HFFc6 (cell line): ENCODE results near the gene HELB. TPM values are rescaled to one million over a fixed set of nuclear protein-coding genes. Genes with fewer than 3 reads are reported as not detected.

Experiments
- DNase-seq: peaks from one replicate; pipeline ENCODE4 v3.0.0-alpha.2; 2018
- H3K27ac Mint-ChIP-seq: 2 replicates; pipeline ENCODE4 v1.8.0; 2020; ENCODE audit warnings: mild to moderate bottlenecking, mixed read lengths
- H3K27me3 Mint-ChIP-seq: 2 replicates; pipeline ENCODE4 v1.8.0; 2021; ENCODE audit warnings: mild to moderate bottlenecking, moderate library complexity, mixed read lengths; ENCODE audit not compliant: insufficient read depth
- H3K36me3 Mint-ChIP-seq: 2 replicates; pipeline ENCODE4 v1.8.0; 2021; ENCODE audit warnings: low read depth, mixed read lengths
- H3K4me1 Mint-ChIP-seq: 2 replicates; pipeline ENCODE4 v1.8.0; 2020; ENCODE audit warnings: low read depth, mixed read lengths
- H3K4me3 Mint-ChIP-seq: 2 replicates; pipeline ENCODE4 v1.8.0; 2020; ENCODE audit warnings: mild to moderate bottlenecking, moderate library complexity, mixed read lengths
- H3K9me3 Mint-ChIP-seq: 2 replicates; pipeline ENCODE4 v1.8.0; 2020; ENCODE audit warnings: mild to moderate bottlenecking, mixed read lengths
- total RNA-seq, 6 experiments: library from RNA; stranded (reverse); fragmentation: NEBNext Ultra II Directional; extraction: Animal tissue kit (Norgen Biotek cat#: 25700); gene quantifications; 2 replicates in 1 of 6; 3 replicates in 5 of 6; pipeline ENCODE4 v1.2.3, GENCODE V29; 2021
- TF ChIP-seq, protein P1 (sequence below): fragments of 200-600 bp; sonication (generic); IDR thresholded peaks from 2 replicates; pipeline ENCODE4 v1.5.0; 2021; ENCODE audit warnings: antibody characterized with exemption, mild to moderate bottlenecking

Gene HELB
- total RNA-seq, 6 experiments from 2014 or later: 1.4 to 2.1 (median 1.8) TPM

GRCh38 chr12:66288121-66288520 lies 14.2 kb upstream of the HELB start:
- H3K9me3 Mint-ChIP-seq: no peaks in the 10 kb centered on the region
- H3K4me1 Mint-ChIP-seq: no peaks in the 10 kb centered on the region
- H3K4me3 Mint-ChIP-seq: no peak overlapping the region
- DNase-seq: no peak
- TF ChIP-seq, protein P1, sequence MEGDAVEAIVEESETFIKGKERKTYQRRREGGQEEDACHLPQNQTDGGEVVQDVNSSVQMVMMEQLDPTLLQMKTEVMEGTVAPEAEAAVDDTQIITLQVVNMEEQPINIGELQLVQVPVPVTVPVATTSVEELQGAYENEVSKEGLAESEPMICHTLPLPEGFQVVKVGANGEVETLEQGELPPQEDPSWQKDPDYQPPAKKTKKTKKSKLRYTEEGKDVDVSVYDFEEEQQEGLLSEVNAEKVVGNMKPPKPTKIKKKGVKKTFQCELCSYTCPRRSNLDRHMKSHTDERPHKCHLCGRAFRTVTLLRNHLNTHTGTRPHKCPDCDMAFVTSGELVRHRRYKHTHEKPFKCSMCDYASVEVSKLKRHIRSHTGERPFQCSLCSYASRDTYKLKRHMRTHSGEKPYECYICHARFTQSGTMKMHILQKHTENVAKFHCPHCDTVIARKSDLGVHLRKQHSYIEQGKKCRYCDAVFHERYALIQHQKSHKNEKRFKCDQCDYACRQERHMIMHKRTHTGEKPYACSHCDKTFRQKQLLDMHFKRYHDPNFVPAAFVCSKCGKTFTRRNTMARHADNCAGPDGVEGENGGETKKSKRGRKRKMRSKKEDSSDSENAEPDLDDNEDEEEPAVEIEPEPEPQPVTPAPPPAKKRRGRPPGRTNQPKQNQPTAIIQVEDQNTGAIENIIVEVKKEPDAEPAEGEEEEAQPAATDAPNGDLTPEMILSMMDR: no peak
- no peaks in the 10 kb centered on the region for H3K36me3 Mint-ChIP-seq
- no peak overlapping the region for H3K27ac Mint-ChIP-seq
- H3K27me3 Mint-ChIP-seq: peaks cover 26% of the 10 kb centered on the region

DNA sequence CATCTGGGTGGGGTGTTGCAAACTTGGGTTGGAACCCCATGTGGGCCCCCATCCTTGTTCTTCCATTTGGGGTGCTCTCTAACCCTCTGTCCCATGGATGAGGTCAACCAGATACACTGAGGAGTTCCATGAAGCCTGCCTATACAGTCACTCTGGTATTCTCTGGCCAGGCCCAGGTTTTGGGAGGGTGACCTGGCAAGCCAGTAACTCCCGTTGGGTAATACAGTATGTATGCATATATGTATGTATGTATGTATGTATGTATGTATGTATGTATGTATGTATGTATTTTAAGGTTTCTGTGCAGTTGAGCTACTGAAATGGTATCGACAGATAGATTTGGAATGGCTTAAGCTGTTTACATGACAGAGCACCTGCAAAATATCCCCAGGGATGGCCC lies 12.8 kb upstream of the HELB start:
- no peak overlapping the region for H3K27ac Mint-ChIP-seq
- H3K36me3 Mint-ChIP-seq: no peaks in the 10 kb centered on the region
- DNase-seq: no peak
- TF ChIP-seq, protein P1: no peak
- H3K4me3 Mint-ChIP-seq: no peak overlapping the region
- no peaks in the 10 kb centered on the region for H3K4me1 Mint-ChIP-seq
- peaks cover 23% of the 10 kb centered on the region for H3K27me3 Mint-ChIP-seq
- no peaks in the 10 kb centered on the region for H3K9me3 Mint-ChIP-seq

DNA sequence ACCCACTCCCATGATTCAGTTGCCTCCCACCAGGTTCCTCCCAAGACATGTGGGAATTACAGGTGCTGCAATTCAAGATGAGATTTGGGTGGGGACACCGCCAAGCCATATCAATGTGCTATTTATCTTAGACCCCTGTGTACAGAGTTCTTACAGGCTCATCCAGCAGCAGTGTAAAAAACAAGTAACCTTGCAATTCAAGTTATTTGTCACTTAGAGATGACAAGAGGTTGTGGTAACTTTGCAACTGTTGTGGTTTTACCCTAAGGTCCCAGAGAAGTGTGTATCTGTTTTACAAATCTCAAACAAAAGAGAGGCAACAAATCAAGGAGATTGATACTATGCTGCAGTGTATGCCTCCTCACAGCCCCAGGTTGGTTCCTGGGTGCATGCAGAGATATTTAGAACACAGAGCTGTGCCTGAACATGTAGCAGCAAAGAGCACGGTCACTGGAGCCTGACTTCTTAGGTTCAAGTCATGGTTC lies 11.5 kb upstream of the HELB start:
- peaks cover 24% of the 10 kb centered on the region for H3K27me3 Mint-ChIP-seq
- H3K27ac Mint-ChIP-seq: no peak overlapping the region
- no peaks in the 10 kb centered on the region for H3K36me3 Mint-ChIP-seq
- H3K9me3 Mint-ChIP-seq: no peaks in the 10 kb centered on the region
- no peaks in the 10 kb centered on the region for H3K4me1 Mint-ChIP-seq
- H3K4me3 Mint-ChIP-seq: no peak overlapping the region
- DNase-seq: no peak
- TF ChIP-seq, protein P1: no peak

DNA sequence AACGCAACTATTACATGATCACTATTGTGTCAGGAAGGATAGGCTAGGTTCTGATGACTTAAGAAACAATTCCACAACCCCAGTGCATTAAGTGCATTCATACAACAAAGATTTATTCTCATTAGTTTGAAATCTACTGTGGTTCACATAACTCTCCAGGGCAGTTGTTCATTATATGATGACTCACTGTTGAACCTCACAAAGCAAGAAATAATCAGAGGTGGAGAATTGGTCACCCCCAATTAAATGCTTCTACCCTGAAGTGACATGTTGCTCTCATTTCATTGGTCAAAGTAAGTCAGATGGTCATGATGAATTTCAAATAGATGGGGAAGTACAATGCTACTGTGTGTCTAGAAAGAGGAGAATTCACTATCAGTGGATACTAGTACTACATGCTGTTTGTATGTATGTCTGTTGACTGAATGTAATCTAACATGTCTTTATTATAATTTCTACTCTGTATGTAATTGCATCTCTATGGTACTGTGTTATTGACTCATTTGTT lies 6.1 kb upstream of the HELB start:
- H3K36me3 Mint-ChIP-seq: no peaks in the 10 kb centered on the region
- H3K4me1 Mint-ChIP-seq: peaks cover 12% of the 10 kb centered on the region
- H3K4me3 Mint-ChIP-seq: no peak overlapping the region
- H3K27me3 Mint-ChIP-seq: peaks cover 26% of the 10 kb centered on the region
- H3K27ac Mint-ChIP-seq: no peak overlapping the region
- DNase-seq: peak; percentile 12
- TF ChIP-seq, protein P1: no peak
- no peaks in the 10 kb centered on the region for H3K9me3 Mint-ChIP-seq

- peaks cover 19% of the 10 kb centered on the region for H3K4me1 Mint-ChIP-seq
- H3K9me3 Mint-ChIP-seq: no peaks in the 10 kb centered on the region
- DNase-seq: no peak
- no peak overlapping the region for H3K27ac Mint-ChIP-seq
- TF ChIP-seq, protein P1: no peak
- H3K4me3 Mint-ChIP-seq: no peak overlapping the region
- H3K27me3 Mint-ChIP-seq: peaks cover 26% of the 10 kb centered on the region
- no peaks in the 10 kb centered on the region for H3K36me3 Mint-ChIP-seq
These were observed 5.2 kb upstream of the HELB start for GRCh38 chr12:66297080-66297479.

DNA sequence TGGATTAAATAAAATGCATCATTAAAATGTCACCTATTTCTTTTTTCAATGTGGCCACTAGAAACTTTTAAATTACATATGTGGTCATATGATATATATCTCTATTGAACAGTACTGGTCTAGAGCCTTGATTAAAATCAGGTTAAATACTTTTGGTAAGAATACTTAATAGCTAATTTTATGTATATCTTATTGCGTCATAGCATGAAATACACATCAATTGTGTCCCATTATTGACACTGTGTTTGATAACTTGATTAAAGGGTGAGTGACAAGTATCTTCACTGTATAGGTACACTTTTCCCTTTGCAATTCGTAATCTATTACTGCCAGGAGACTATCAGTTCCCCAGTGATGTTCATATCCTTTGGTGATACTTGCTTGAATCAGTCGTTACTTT lies 4.4 kb upstream of the HELB start:
- no peak overlapping the region for H3K27ac Mint-ChIP-seq
- no peaks in the 10 kb centered on the region for H3K9me3 Mint-ChIP-seq
- no peak overlapping the region for H3K4me3 Mint-ChIP-seq
- peaks cover 28% of the 10 kb centered on the region for H3K4me1 Mint-ChIP-seq
- H3K36me3 Mint-ChIP-seq: no peaks in the 10 kb centered on the region
- no peak for DNase-seq
- H3K27me3 Mint-ChIP-seq: peaks cover 23% of the 10 kb centered on the region
- TF ChIP-seq, protein P1: no peak
